Activated naive CD4-positive, alpha-beta T cell treated with anti-CD3 and anti-CD28 coated beads, Interleukin-2, amount 50 U/mL, for 16 hours (primary cell): Measurements from ENCODE around the gene TASOR2.

Experiments
- DNase-seq: peaks from one replicate; pipeline ENCODE4 v3.0.0-alpha.2; 2020

The TASOR2 gene

GRCh38 chr10:5684971-5685763 is 529 bp downstream of the TASOR2 start:
- DNase-seq, result peak; percentile 74

GRCh38 chr10:5685764-5686240 is 1.2 kb downstream of the TASOR2 start:
- DNase-seq, result no peak

- DNase-seq, result no peak
Measured at GRCh38 chr10:5688587-5688986, 3.9 kb downstream of the TASOR2 start.

GRCh38 chr10:5691786-5692185 is 7.1 kb downstream of the TASOR2 start:
- DNase-seq, result no peak

- DNase-seq, result peak; percentile 64
Measured at GRCh38 chr10:5692461-5693358, 8.1 kb downstream of the TASOR2 start.

- DNase-seq, result no peak
Measured at GRCh38 chr10:5694573-5694972, 9.9 kb downstream of the TASOR2 start.

- no peak for DNase-seq
Measured at GRCh38 chr10:5697342-5697741, 12.7 kb downstream of the TASOR2 start.

GRCh38 chr10:5698062-5698461 is 13.4 kb downstream of the TASOR2 start:
- DNase-seq, result no peak

GRCh38 chr10:5708356-5708755 is 23.7 kb downstream of the TASOR2 start:
- DNase-seq, result no peak

- DNase-seq, result no peak
Measured at GRCh38 chr10:5709865-5710264, 25.2 kb downstream of the TASOR2 start.

- DNase-seq, result no peak
Measured at GRCh38 chr10:5710859-5711258, 26.2 kb downstream of the TASOR2 start.

- no peak for DNase-seq
Measured at GRCh38 chr10:5711642-5712041, 27.0 kb downstream of the TASOR2 start.

- no peak for DNase-seq
Measured at GRCh38 chr10:5719546-5719945, 34.9 kb downstream of the TASOR2 start.

- DNase-seq, result no peak
Measured at GRCh38 chr10:5720182-5720581, 35.5 kb downstream of the TASOR2 start.

- DNase-seq, result no peak
Measured at GRCh38 chr10:5723692-5724091, 39.1 kb downstream of the TASOR2 start.

GRCh38 chr10:5730766-5731165 is 46.1 kb downstream of the TASOR2 start:
- no peak for DNase-seq

GRCh38 chr10:5731559-5731958 is 46.9 kb downstream of the TASOR2 start:
- no peak for DNase-seq

GRCh38 chr10:5732141-5732540 is 47.5 kb downstream of the TASOR2 start:
- no peak for DNase-seq
